Neural progenitor cell (in vitro differentiated cells): ENCODE data around the gene CNTNAP4. TPM values are rescaled to one million over a fixed set of nuclear protein-coding genes. Genes with fewer than 3 reads are reported as not detected.

Source experiments
- DNase-seq: peaks from one replicate; pipeline ENCODE4 v3.0.0-alpha.2; 2016; ENCODE audit warnings: low spot score
- H2AFZ ChIP-seq: fragments of 200-600 bp; sonication (generic); replicated peaks from 2 replicates; pipeline ENCODE4 v1.6.1; 2016; ENCODE audit warnings: antibody characterized with exemption
- H3F3A ChIP-seq: fragments of 200-600 bp; sonication (generic); 2 replicates; pipeline ENCODE4 v1.6.1; 2016; ENCODE audit warnings: antibody characterized with exemption, low read depth
- H3K27ac ChIP-seq: fragments of 200-600 bp; sonication (generic); 2 replicates; pipeline ENCODE4 v1.5.1; 2016; ENCODE audit warnings: mild to moderate bottlenecking
- H3K27me3 ChIP-seq: fragments of 200-600 bp; sonication (generic); 2 replicates; pipeline ENCODE4 v1.6.1; 2016; ENCODE audit warnings: mild to moderate bottlenecking, moderate library complexity
- H3K36me3 ChIP-seq: fragments of 200-600 bp; sonication (generic); 2 replicates; pipeline ENCODE4 v1.5.1; 2016
- H3K4me1 ChIP-seq: fragments of 200-600 bp; sonication (generic); 2 replicates; pipeline ENCODE4 v1.6.1; 2016; ENCODE audit warnings: mixed run types
- H3K4me2 ChIP-seq: fragments of 200-600 bp; sonication (generic); 2 replicates; pipeline ENCODE4 v1.6.1; 2016
- H3K4me3 ChIP-seq: fragments of 200-600 bp; sonication (generic); 2 replicates; pipeline ENCODE4 v1.5.1; 2016
- H3K79me2 ChIP-seq: fragments of 200-600 bp; sonication (generic); 2 replicates; pipeline ENCODE4 v1.6.1; 2016; ENCODE audit warnings: low read depth
- H3K9ac ChIP-seq: fragments of 200-600 bp; sonication (generic); 2 replicates; pipeline ENCODE4 v1.6.1; 2016
- H3K9me3 ChIP-seq: fragments of 200-600 bp; sonication (generic); 2 replicates; pipeline ENCODE4 v1.5.1; 2016; ENCODE audit warnings: low read depth
- H4K20me1 ChIP-seq: fragments of 200-600 bp; sonication (generic); 2 replicates; pipeline ENCODE4 v1.6.1; 2016; ENCODE audit warnings: low read depth
- H3K27ac Mint-ChIP-seq: 3 replicates; pipeline ENCODE4 v1.8.0; 2021; ENCODE audit warnings: mixed read lengths
- H3K27me3 Mint-ChIP-seq: 2 replicates; pipeline ENCODE4 v1.8.0; 2022; ENCODE audit warnings: low read depth, mild to moderate bottlenecking, inconsistent platforms, moderate library complexity, mixed read lengths; ENCODE audit not compliant: insufficient read depth
- H3K36me3 Mint-ChIP-seq: 3 replicates; pipeline ENCODE4 v1.8.0; 2021; ENCODE audit warnings: mixed read lengths
- H3K4me1 Mint-ChIP-seq: 3 replicates; pipeline ENCODE4 v1.8.0; 2021; ENCODE audit warnings: mixed read lengths
- H3K4me3 Mint-ChIP-seq: 3 replicates; pipeline ENCODE4 v1.8.0; 2021; ENCODE audit warnings: mild to moderate bottlenecking, moderate library complexity, mixed read lengths
- H3K9me3 Mint-ChIP-seq: 3 replicates; pipeline ENCODE4 v1.8.0; 2020; ENCODE audit warnings: mixed read lengths
- CTCF ChIP-seq: fragments of 200-600 bp; sonication (generic); IDR thresholded peaks from 2 replicates; pipeline ENCODE4 v1.5.1; 2017; ENCODE audit warnings: antibody characterized with exemption, mild to moderate bottlenecking
- EZH2 ChIP-seq: fragments of 200-600 bp; sonication (generic); IDR thresholded peaks from 2 replicates; pipeline ENCODE4 v1.6.1; 2017; ENCODE audit warnings: antibody characterized with exemption, mild to moderate bottlenecking, moderate library complexity
- EZH2phosphoT487 ChIP-seq: fragments of 200-600 bp; sonication (generic); IDR thresholded peaks from 2 replicates; pipeline ENCODE4 v1.6.1; 2017; ENCODE audit warnings: antibody characterized with exemption
- total RNA-seq: library from RNA; depleted of rRNA; stranded (reverse); fragments of >200 nt; gene quantifications from 2 replicates; pipeline ENCODE4 v1.2.3, GENCODE V29; 2015; ENCODE audit warnings: low replicate concordance

The CNTNAP4 gene
- total RNA-seq, 1 donor from 2014 or later = 0.41 TPM

- no peak overlapping the region for H2AFZ ChIP-seq
- H3K27ac ChIP-seq = no peak overlapping the region
Measured at GRCh38 chr16:76386784-76387183, 109.6 kb downstream of the CNTNAP4 start.

DNA sequence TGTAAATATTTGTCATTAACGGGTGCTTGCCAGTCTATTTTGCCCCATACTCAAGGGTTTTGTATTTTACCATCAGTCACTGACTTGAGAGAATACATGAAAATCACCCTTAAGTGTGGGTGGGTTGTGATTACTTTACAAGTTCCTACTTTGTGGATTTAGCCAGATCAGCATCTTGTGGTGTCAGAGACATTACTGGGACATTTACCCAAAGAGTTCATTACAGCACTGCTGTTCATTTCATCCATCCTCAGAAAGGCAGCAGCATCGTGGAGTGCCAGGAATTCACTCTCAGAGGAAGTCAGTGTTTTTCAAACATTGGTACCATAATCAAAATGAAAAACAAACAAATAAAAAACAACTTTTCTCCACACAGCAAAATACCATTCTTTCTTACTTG is 110.8 kb downstream of the CNTNAP4 start:
- no peak overlapping the region for H3K4me3 ChIP-seq
- H4K20me1 ChIP-seq = no peaks in the 10 kb centered on the region
- H3K9ac ChIP-seq = no peak overlapping the region
- TF ChIP-seq EZH2phosphoT487 (no peak), CTCF (no peak), EZH2 (no peak)
- Mint-ChIP-seq H3K9me3 (no peaks in the 10 kb centered on the region), H3K27me3 (no peaks in the 10 kb centered on the region), H3K4me1 (peaks cover 1% of the 10 kb centered on the region), H3K36me3 (no peaks in the 10 kb centered on the region), H3K4me3 (no peak overlapping the region), H3K27ac (no peak overlapping the region)
- H3K36me3 ChIP-seq = no peaks in the 10 kb centered on the region
- H3K4me1 ChIP-seq = no peaks in the 10 kb centered on the region
- H3F3A ChIP-seq = no peaks in the 10 kb centered on the region
- H3K27me3 ChIP-seq = no peaks in the 10 kb centered on the region
- H3K27ac ChIP-seq = no peak overlapping the region
- no peak for DNase-seq
- H3K79me2 ChIP-seq = no peaks in the 10 kb centered on the region
- H3K4me2 ChIP-seq = no peak overlapping the region
- no peak overlapping the region for H2AFZ ChIP-seq
- no peaks in the 10 kb centered on the region for H3K9me3 ChIP-seq

More at GRCh38 chr16:76386784-76387183, 109.6 kb downstream of the CNTNAP4 start:
- Histone ChIP-seq H3F3A (no peaks in the 10 kb centered on the region), H3K4me1 (no peaks in the 10 kb centered on the region), H3K79me2 (no peaks in the 10 kb centered on the region), H3K9me3 (no peaks in the 10 kb centered on the region), H3K36me3 (no peaks in the 10 kb centered on the region), H4K20me1 (no peaks in the 10 kb centered on the region), H3K27me3 (no peaks in the 10 kb centered on the region), H3K9ac (no peak overlapping the region), H3K4me2 (no peak overlapping the region), H3K4me3 (no peak overlapping the region)
- TF ChIP-seq CTCF (no peak), EZH2phosphoT487 (no peak), EZH2 (no peak)
- H3K27ac Mint-ChIP-seq = no peak overlapping the region
- no peaks in the 10 kb centered on the region for H3K27me3 Mint-ChIP-seq
- DNase-seq = no peak
- no peak overlapping the region for H3K4me3 Mint-ChIP-seq
- no peaks in the 10 kb centered on the region for H3K36me3 Mint-ChIP-seq
- H3K9me3 Mint-ChIP-seq = no peaks in the 10 kb centered on the region
- no peaks in the 10 kb centered on the region for H3K4me1 Mint-ChIP-seq

DNA sequence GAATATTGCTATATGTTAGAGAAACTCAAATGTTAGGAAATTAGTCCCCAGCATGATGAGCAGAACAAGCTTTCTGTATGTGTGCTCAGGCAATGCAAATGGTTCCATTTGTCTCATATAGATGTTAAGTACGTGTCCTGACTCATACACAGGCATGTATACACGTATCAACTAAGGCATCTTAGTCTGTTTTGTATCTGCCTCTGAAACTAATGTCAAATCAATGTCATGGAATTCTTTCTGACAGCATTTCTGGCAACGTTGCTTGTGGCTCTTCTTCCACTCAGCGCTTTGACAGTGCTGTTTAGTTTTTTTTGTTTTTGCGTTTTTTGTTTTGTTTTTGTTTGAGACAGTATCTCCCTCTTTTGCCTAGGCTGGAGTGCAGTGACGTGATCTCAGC is 111.9 kb downstream of the CNTNAP4 start:
- DNase-seq = no peak
- Mint-ChIP-seq H3K27me3 (peaks cover 3% of the 10 kb centered on the region), H3K27ac (no peak overlapping the region), H3K4me1 (peaks cover 2% of the 10 kb centered on the region), H3K36me3 (no peaks in the 10 kb centered on the region), H3K4me3 (no peak overlapping the region), H3K9me3 (no peaks in the 10 kb centered on the region)
- Histone ChIP-seq H3K27ac (no peak overlapping the region), H4K20me1 (no peaks in the 10 kb centered on the region), H3F3A (no peaks in the 10 kb centered on the region), H3K9me3 (no peaks in the 10 kb centered on the region), H3K27me3 (no peaks in the 10 kb centered on the region), H3K36me3 (no peaks in the 10 kb centered on the region), H2AFZ (no peak overlapping the region), H3K4me2 (no peak overlapping the region), H3K4me1 (no peaks in the 10 kb centered on the region), H3K79me2 (no peaks in the 10 kb centered on the region), H3K9ac (no peak overlapping the region), H3K4me3 (no peak overlapping the region)
- no peak for TF ChIP-seq EZH2phosphoT487
- TF ChIP-seq CTCF = no peak
- TF ChIP-seq EZH2 = no peak

DNA sequence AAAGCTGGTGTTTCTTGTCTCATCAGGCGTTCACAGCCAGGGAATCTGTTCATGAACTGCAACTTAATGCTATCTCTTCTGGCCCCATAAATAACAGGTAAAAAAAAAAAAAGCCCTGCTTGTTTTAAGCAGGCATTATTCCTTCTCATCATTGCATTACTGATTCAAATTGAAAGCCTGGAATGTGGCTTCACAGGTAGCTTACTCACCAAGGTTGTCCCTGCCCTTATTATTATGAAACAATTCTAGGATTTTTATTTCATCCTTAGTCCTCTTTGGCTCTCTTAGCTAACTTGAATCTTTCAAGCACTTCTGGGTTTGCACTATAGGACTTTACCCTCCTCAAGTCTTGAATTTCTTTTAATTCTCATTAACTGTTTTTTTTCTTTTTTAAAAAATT is 113.3 kb downstream of the CNTNAP4 start:
- Histone ChIP-seq H3K9ac (no peak overlapping the region), H3K9me3 (no peaks in the 10 kb centered on the region), H3K4me1 (no peaks in the 10 kb centered on the region), H3F3A (no peaks in the 10 kb centered on the region), H3K36me3 (no peaks in the 10 kb centered on the region), H3K79me2 (no peaks in the 10 kb centered on the region), H3K4me3 (no peak overlapping the region), H2AFZ (no peak overlapping the region), H3K27ac (no peak overlapping the region), H3K27me3 (no peaks in the 10 kb centered on the region), H4K20me1 (no peaks in the 10 kb centered on the region), H3K4me2 (no peak overlapping the region)
- Mint-ChIP-seq H3K4me3 (no peak overlapping the region), H3K27ac (no peak overlapping the region), H3K27me3 (peaks cover 3% of the 10 kb centered on the region), H3K9me3 (no peaks in the 10 kb centered on the region), H3K36me3 (no peaks in the 10 kb centered on the region), H3K4me1 (peaks cover 2% of the 10 kb centered on the region)
- TF ChIP-seq EZH2phosphoT487 (no peak), EZH2 (no peak), CTCF (no peak)
- DNase-seq = no peak
